IPS-NIHi7 (cell line): Measurements from ENCODE around the gene NUDT2.
A peak's percentile ranks its signal among the peaks of the same experiment; 100 is the strongest.
"Not testable (repeated sequence)": the region's sequence is repeated elsewhere in the genome, so short reads cannot be mapped to it uniquely, and the experiment has no call there.

Experiments
- DNase-seq: peaks from one replicate; pipeline ENCODE4 v3.0.0; 2012; ENCODE audit warnings: mixed read lengths; ENCODE audit errors: extremely low spot score

The NUDT2 gene

GRCh38 chr9:34335376-34335775 lies 6.0 kb downstream of the NUDT2 start:
- DNase-seq = no peak

DNA sequence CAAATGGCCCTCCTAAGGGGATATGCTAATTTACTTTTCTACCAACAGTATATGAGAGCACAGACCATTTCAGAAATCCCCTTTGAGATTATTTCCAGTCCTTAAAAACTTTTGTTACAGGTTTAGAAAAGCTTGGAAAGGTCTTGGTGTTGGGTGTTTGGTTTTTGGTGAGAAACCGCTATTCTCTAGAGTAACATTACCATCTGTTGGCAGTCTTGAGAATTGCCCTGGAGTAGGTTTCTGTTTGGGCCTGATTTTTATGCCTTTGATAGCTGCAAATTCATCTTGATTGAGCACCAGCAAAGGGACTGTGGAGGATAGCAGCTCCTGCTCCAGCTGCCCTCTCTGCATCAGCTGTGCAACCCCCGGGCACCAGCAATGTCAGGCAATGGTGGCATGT lies 8.0 kb downstream of the NUDT2 start:
- no peak for DNase-seq

DNA sequence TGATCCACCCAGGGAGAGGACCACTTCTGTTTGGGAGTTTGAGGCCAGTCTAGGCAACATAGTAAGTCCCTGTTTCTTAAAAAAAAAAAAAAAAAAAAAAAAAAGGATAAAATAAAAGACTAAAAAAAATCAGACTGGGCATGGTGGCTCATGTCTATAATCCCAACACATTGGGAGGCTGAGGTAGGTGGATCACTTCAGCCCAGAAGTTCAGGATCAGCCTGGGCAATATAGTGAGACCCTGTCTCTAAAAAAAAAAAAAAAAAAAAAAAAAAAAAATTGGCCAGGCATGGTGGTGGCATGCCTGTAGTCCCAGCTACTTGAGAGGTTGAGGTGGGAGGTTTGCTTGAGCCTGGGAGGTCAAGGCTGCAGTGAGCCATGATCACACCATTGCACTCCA lies 8.7 kb downstream of the NUDT2 start:
- DNase-seq = not testable (repeated sequence)

- DNase-seq = no peak
Observed at GRCh38 chr9:34338665-34339385, 9.5 kb downstream of the NUDT2 start.

- no peak for DNase-seq
Observed at GRCh38 chr9:34341659-34342295, 12.4 kb downstream of the NUDT2 start.

DNA sequence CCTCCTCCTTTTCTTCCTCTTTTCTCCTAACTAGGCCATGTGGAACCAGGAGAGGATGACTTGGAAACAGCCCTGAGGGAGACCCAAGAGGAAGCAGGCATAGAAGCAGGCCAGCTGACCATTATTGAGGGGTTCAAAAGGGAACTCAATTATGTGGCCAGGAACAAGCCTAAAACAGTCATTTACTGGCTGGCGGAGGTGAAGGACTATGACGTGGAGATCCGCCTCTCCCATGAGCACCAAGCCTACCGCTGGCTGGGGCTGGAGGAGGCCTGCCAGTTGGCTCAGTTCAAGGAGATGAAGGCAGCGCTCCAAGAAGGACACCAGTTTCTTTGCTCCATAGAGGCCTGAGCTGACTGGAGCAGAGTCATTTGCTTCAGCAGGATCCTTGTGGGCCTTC lies 13.7 kb downstream of the NUDT2 start:
- DNase-seq = no peak

DNA sequence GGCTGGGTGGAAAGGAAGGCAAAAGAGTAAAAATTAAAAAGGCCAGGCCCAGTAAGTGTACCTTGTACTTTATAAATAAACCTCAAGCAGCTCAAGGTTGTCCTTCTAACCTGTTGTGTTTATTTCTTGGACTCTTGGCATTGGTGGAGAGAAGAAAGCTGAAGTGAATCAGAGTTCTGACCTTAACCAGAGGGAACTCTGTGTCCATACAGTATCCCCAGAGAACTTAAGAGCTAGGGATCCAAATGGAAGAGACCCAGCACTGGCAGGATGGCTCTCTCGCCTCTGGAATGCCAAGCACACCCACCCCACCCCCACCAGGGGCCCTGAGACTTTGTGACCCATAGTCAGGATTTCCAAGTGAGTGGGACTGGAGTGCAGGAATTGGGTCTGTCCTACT lies 14.2 kb downstream of the NUDT2 start:
- no peak for DNase-seq

DNA sequence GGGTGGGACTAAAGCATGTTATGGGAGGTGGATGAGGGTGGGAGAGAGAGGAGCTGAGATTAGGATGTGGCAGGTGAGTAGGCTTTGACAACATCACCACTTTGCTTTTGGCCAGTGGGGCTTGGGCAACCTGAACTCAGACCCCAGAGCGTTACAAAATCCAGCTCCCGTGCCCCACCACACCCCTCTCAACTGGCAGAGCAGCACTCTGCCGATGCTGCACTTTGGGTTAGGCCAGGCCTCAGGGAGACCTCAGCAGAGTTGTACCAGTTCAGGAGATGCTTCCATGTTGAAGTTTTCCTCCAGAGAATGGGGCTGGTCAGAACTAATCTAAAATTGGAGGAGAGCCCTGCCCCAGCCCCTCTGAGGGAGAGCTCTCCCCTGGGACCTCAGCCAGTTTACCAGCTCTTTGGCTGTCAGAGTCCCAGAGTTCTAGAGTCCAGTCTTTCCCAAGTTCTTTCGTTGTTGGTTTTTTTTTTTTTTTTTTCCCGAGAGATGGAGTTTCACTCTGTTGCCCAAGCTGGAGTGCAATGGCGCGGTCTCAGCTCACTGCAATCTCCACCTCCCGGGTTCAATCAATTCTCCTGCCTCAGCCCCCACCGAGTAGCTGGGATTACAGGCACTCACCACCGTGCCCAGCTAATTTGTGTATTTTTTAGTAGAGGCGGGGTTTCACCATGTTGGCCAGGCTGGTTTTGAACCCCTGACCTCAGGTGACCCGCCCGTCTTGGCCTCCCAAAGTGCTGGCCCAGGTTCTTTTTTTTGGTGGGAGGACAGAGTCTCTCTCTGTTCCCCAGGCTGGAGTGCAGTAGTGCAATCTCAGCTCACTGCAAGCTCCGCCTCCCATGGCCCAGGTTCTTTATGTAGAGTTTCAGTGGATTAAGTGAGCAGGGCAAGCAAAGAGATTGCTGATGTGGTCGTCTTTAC lies 17.8 kb downstream of the NUDT2 start:
- no peak for DNase-seq

DNA sequence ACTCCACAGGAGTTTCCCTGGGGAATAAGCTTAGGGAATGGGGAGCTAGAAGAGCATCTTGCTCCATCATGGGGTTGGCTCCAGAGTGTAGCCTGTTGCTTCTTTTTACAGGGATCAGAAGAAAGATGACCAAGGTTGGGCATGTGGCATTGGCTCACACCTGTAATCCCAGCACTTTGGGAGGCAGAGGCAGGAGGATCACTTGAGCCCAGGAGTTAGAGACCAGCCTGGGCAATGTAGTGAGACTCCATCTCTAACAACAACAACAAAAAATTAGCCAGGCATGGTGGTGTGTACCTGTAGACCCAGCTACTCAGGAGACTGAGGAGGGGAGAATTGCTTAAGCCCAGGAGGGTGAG lies 18.4 kb downstream of the NUDT2 start:
- DNase-seq = no peak

DNA sequence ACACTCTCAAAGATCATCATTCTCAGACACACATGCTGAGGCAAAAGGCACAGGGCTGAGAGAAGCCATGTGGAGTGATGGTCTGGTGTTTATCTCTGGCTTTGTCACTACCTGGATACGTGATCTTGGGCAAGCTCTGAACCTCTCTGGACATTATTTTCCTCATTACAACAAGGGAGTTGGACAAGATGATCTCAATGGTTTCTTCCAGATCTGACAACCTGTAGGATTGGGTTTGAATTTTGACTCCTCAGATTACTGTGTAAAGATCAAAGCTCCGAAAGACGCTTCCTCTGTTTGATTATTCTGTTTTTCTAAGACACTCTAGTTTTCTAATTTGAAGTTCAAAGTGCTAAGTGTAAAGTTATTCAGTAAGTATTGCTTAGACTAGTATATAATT lies 20.0 kb downstream of the NUDT2 start:
- DNase-seq = no peak

DNA sequence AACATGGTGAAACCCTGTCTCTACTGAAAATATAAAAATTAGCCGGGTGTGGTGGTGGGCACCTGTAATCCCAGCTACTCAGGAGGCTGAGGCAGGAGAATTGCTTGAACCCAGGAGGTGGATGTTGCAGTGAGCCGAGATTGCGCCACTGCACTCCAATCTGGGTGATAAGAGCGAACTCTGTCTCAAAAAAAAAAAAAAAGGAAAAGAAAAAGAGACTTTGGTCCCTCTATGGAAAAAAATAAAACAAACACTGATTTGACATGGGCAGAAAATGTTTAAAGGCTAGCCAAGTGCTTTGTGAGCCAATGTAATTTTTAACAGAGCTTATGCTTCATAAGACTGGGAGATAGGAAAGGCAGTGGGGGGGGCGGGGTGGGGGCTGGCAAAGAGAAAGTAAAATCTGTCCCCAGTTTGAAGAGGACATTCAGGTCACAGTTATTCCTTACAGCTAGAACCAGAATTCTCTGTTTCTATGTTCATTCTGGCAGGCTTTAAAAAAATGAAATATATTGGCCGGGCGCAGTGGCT lies 22.8 kb downstream of the NUDT2 start:
- not testable (repeated sequence) for DNase-seq

DNA sequence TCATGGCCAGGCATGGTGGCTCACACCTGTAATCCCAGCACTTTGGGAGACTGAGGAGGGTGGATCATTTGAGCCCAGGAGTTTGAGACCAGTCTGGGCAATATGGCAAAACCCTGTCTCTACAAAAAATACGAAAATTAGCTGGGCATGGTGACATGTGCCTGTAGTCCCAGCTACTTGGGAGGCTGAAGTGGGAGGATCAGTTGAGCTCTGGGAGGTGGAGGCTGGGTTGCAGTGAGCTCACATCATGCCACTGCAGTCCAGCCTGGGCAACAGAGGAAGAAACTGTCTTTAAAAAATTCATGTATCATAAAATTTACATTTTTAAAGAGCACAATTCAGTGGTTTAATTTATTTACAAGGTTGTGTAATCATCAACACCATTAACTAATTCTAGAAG lies 23.6 kb downstream of the NUDT2 start:
- not testable (repeated sequence) for DNase-seq

DNA sequence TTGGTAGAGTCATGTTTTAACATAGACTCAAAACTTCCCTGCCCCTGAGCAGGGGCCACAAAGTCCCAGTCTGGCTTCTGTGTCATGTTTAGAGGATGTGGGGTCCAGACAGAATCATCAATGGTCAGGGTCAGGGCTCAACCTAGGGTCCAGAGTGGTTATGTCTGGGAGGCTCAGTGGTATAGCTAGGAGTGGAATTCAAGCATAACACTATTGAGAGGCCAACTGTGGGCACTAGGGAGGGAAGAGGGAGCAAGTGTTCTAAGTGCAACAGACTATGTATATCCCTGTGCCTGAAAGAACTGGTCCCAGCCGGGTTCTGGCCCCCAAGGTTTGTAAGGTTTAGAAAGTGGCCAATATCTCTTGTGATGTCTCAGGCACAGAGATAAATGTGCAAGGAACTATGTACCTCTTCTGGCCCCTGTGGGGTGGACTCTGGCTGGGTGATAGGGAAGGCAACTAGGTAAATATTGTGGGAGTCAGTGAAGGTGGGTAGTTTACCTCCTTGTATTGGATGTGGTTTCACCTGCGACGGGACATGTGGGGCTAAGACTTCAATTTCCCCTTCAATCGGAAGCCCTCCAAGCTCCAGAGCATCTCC lies 33.3 kb downstream of the NUDT2 start:
- DNase-seq = no peak

DNA sequence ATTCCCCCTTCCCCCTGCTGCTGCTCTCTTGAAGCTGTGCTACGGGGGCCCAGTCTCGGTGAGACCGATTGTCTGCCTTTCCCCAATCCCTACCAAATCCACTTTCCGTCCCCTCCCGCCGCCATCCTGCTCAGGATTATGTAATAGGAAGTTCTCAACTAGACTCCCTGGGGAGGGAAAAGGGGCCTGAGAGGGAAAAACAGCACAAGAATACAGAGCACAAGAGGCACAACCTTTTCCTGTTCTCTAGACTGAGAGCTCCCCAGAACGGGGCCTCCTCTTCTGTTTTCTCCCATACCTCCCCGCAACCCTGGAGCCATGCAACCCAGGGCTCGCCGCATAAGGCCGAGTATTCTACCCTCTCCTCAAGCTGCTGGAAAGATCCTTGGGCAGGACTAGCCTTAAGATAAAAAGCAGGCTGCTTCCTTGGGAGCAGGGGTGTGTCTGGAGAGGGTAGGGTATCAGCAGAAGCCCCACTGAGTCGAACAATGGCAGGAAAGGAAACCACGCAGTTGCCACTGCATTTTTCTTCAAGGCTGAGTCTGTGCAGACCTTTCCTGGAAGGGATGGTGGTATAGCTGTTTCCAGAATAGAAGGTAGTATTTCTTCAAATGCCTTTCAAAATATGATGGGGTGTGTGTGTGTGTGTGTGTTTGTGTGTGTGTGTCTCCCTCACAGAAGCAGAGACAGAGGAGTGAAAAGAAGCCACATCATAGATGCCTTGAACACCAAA lies 34.4 kb downstream of the NUDT2 start:
- peak; percentile 69 for DNase-seq

- no peak for DNase-seq
Observed at GRCh38 chr9:34365282-34365681, 35.9 kb downstream of the NUDT2 start.

DNA sequence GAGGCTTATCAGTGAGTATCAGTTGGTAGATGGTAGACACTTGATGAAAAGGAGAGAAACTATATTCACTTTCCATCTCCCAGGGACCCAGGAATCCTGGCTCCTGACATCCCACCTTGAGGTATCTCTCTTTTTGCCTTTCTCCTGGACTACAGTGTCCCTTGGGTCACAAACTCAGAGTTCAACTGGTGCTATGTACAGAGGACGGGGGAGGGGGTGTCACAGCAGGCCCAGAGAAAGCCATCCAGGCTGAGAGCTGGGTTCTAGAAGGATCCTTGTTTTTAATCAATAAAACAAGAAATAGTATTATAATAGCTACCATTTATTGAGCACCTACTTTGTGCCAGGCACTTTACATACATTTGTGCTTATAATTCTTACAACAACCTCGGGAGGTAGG lies 37.0 kb downstream of the NUDT2 start:
- peak; percentile 3 for DNase-seq

DNA sequence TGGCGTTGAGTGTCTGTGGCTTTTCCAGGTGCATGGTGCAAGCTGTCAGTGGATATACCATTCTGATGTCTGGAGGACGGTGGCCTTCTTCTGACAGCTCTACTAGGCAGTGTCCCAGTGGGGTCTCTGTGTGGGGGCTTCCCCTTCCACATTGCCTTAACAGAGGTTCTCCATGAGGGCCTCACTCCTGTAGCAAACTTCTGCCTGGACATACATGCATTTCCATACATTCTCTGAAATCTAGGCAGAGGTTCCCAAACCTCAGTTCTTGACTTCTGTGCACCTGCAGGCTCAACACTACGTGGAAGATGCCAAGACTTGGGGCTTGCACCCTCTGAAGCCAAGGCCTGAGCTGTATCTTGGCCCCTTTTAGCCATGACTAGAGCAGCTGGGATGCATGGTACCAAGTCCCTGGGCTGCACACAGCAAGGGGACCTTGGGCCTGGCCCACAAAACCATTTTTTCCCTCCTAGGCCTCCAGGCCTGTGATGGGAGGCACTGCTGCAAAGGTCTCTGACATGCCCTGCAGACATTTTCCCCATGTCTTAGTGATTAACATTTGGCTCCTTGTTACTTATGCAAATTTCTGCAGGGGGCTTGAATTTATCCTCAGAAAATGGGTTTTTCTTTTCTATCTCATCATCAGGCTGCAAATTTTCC lies 38.5 kb downstream of the NUDT2 start:
- not testable (repeated sequence) for DNase-seq

- not testable (repeated sequence) for DNase-seq
Observed at GRCh38 chr9:34368796-34369195, 39.4 kb downstream of the NUDT2 start.

DNA sequence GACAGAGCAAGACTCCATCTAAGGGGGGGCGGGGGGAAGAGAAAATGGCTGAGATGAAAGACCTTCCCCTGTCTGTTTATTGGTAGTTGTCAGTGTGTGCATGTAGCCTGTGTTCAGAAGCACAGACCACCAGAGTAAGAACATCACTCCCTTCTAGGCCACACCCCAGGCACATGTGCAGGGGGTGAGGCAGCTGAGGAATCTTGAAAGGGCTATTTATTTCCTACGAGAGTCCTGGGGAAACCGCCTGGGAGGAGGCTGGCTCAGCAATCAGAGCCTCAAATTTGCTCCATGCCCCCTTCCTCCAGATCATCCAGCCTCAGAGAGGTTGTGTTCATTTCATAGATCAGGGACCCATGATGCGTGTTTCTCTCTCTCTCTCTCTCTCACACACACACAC lies 40.3 kb downstream of the NUDT2 start:
- DNase-seq = no peak

- no peak for DNase-seq
Observed at GRCh38 chr9:34370335-34370969, 41.1 kb downstream of the NUDT2 start.
